SH-SY5Y (cell line): Measurements from ENCODE around the gene XYLT1.

ENCODE experiments used
- GATA2 ChIP-seq: IDR thresholded peaks from 2 replicates; pipeline ENCODE4 v1.6.1; 2011; ENCODE audit warnings: mild to moderate bottlenecking, low read depth, low read length
- GATA3 ChIP-seq: IDR thresholded peaks from 2 replicates; pipeline ENCODE4 v1.6.1; 2011; ENCODE audit warnings: low read depth, mild to moderate bottlenecking, low read length, moderate library complexity

- TF ChIP-seq GATA2 (no peak), GATA3 (no peak)
Observed at GRCh38 chr16:17069681-17070080, 401.1 kb downstream of the XYLT1 start.
